KBM-7 (cell line): Measurements from ENCODE around the gene MAP2K7.

Experiments
- DNase-seq: peaks from one replicate; pipeline ENCODE4 v3.0.0-alpha.2; 2015
- in situ Hi-C: fragments of 300-500 bp; cut with MboI; formaldehyde crosslinking; loops from 2 replicates; pipeline ENCODE4 v1.14.3; 2020; ENCODE audit warnings: low sequenced_read_pairs, low pct_unique_long_range_greater_than_20kb, mixed read lengths

Gene MAP2K7

GRCh38 chr19:7902796-7903243 lies 857 bp upstream of the MAP2K7 start:
- DNase-seq = no peak
- in situ Hi-C loops = no loop called here

GRCh38 chr19:7904074-7905020 lies 670 bp downstream of the MAP2K7 start:
- in situ Hi-C loops = no loop called here
- DNase-seq = no peak

DNA sequence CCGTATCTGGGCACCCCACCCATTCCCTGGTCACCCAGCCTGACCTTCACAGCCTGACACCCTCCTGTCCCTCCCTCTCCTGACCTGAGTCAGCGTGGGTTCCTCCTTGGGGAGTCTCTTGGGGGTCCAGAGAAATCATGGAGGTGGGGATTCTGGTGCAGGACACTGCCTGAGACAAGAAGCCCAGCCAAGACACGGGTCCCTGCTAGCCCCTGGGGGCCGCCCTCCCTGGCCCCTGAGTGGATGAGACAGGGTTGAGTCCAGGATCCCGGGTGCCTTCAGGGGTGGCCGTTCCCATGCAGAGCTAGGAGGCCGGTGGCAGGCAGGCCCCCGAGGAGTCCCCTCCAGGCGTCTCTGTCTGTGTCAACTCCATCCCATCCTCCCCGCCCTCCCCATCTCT lies 1.6 kb downstream of the MAP2K7 start:
- in situ Hi-C loops = no loop called here
- DNase-seq = no peak

- in situ Hi-C loops = no loop called here
- no peak for DNase-seq
These were observed 2.2 kb downstream of the MAP2K7 start for GRCh38 chr19:7905859-7906258.

GRCh38 chr19:7907122-7907521 lies 3.4 kb downstream of the MAP2K7 start:
- in situ Hi-C loops = no loop called here
- no peak for DNase-seq

DNA sequence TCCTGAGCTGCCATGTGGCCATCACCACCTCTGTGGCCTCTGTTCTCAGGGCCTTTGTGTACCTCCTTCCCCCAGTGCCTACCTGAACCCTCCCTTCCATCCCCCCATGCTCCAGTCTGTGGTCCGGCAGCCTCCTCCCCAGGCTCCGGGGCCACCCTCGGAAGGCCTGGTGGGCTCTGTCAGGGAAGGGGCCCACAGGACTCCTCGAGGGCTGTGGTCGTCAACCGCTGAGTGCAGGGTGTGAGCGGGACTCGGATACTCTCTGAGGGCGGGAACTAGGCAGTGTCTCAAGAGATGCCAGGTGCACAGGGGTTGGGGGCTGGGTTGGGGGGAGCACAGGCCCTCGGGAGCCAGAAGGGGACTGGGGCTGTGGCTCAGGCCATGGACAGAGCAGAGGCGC lies 3.9 kb downstream of the MAP2K7 start:
- in situ Hi-C loops = no loop called here
- DNase-seq = no peak

GRCh38 chr19:7908078-7908699 lies 4.5 kb downstream of the MAP2K7 start:
- no peak for DNase-seq

DNA sequence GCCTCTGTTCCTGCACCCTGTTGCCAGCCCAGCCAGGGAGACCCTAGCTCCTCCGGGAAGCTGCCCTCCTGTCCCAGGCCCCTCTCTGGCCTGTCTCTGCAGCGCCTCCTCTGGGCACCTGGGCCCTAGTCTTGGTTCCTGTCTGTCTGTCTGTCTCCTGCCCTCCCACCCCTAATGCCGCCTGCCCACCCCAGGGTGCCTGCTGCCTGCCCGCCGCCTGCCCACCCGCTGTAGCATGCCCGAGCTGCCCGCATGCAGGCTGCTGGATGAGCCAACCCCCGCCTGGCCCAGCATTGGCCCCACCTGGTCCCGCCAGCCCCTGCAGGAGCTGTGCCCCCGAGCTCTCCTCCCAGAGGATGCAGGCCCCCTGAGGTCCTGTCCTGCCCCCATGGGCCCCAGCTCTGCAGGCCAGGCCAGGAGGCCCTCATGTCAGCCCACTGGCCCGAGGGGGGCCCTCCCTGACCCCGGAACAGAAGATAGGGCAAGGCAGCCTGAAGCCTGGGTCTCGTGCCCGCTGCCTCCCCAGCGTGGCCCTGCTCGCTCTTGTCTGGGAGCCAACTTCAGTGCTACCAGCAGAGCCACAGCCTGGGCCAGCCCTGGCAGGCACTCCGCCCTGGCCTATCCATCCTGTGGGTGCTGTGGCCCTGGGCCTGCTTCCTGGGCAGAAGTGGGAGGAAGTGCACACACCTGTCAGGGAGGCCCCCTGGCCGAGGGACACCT lies 5.2 kb downstream of the MAP2K7 start:
- no peak for DNase-seq
- in situ Hi-C loops = no loop called here

More at GRCh38 chr19:7908078-7908699, 4.5 kb downstream of the MAP2K7 start:
- in situ Hi-C loops = no loop called here

DNA sequence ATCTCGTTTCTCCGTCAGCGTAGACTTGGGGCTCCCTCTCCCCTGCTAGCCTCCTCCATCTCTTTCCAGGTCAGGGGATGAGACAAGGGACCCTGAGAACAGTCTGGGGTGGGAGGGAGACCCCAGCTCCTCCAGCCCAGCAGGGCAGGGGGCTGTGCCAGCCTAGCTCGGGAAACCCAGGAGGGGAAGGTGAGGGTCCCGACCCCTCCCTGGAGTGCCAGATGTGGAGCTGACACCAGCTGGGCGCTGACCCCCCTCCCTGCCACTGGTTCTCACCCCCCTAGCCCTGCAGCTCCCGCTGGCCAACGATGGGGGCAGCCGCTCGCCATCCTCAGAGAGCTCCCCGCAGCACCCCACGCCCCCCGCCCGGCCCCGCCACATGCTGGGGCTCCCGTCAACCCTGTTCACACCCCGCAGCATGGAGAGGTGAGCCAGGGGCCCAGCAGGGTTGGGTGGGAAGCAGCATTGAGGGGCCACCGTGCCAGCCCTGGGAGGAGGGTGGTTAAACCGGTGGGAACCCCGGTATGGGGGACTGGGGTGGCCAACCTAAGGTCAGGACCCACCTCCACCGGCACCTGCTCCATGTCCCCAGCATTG lies 5.9 kb downstream of the MAP2K7 start:
- in situ Hi-C loops = no loop called here
- DNase-seq = no peak

DNA sequence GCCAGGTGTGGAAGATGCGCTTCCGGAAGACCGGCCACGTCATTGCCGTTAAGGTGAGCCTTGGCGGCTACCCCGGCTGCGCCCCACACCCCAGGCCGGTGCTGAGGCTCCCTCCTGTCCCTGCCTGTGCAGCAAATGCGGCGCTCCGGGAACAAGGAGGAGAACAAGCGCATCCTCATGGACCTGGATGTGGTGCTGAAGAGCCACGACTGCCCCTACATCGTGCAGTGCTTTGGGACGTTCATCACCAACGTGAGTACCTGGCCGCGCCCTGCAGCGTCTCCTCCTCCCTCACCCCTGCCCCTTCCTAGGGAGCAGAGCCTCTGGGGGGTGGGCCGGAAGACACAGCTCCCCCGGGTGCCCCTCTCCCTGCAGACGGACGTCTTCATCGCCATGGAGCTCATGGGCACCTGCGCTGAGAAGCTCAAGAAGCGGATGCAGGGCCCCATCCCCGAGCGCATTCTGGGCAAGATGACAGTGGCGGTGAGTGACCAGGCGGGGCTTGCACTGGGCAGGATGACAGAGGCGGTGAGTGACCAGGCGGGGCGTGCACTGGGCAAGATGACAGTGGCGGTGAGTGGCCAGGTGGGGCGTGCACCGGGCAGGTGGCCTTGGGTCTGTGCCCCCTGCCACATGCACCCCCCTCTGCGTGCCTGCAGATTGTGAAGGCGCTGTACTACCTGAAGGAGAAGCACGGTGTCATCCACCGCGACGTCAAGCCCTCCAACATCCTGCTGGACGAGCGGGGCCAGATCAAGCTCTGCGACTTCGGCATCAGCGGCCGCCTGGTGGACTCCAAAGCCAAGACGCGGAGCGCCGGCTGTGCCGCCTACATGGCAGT lies 6.9 kb downstream of the MAP2K7 start:
- DNase-seq = no peak
- in situ Hi-C loops = no loop called here

DNA sequence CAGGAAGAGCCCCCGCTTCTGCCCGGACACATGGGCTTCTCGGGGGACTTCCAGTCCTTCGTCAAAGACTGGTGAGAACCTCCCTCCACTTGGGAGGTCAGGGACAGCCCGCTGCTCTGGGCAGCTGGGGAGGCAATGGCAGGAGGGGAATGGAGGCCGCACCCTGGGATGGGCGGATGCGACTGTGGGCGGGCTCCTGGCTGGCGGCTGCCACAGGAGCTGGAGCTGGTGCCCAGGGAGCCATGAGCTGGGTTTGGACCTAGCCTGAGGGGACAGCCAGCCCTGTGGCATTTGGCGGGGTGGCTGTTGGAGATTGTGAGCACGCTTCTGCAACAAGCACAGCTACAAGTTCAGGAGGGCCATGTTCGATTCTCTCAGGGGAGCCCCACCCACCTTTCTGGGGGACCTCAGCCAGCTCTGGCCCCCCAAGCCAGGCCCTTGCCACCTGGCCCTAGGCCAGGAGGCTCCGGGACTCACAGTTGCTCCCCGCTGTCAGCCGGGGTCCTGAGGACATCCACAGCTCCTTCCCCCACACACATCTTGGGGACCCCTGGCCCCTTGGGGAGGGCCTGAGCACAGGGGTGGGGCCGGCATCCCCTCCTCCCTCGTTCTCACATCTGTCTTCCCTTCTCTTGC lies 7.9 kb downstream of the MAP2K7 start:
- in situ Hi-C loops = no loop called here
- no peak for DNase-seq

DNA sequence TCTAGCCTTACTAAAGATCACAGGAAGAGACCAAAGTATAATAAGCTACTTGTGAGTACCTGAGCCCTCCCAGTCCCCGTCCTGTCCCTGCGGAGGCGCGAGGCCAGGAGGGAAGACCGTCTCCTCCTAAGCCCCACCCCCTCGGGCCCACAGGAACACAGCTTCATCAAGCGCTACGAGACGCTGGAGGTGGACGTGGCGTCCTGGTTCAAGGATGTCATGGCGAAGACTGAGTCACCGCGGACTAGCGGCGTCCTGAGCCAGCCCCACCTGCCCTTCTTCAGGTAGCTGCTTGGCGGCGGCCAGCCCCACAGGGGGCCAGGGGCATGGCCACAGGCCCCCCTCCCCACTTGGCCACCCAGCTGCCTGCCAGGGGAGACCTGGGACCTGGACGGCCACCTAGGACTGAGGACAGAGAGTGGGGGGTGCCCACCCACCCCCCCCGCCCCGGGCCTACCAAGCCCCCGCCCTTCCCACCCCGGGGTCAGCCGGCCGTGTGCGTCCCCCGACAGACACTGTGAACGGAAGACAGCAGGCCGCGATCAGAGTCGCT lies 8.5 kb downstream of the MAP2K7 start:
- in situ Hi-C loops = no loop called here
- DNase-seq = no peak

DNA sequence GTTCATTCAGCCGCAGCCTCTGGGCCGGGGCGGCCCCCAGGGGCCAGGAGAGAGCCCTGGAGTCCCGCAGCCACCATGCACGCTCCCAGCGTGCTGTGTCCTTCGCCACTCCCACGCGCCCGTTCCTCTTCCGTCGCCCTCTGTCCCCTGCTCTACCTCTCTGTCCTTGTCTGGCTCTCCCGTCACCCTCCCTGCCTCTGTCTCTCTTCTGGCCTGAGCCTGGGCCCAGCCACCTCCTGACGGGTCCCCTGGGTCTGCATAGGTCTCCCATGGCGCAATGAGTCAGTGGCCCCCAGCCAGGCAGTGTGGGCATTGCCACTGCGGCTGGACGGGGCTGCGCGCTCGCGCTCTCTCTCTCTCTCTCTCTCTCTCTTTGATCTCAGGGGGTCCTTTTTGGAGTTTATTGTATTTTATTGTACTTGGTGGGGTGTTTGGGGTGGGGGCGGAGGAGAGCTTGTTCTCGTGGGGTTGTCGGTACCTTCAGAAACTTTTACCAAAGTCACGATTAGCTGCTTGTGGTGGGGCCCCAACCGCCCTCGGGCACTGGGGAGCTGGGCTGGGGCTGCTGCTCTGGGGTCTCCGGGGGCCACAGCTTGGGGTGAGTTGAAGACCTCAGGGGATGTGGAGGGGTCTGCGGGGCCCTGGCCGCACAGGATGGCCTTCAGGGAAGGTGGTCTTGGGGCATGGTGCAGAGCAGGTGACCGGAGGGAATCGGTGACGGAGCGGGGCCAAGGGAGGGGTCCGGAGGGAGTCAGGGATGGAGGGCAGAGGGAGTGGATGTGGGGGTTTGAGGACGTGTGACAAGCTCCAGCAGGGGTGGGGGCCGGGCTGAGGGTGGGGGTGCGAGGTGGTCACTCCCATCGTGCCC lies 9.3 kb downstream of the MAP2K7 start:
- DNase-seq = no peak

GRCh38 chr19:7913652-7914051 lies 10.0 kb downstream of the MAP2K7 start:
- in situ Hi-C loops = no loop called here

More for the DNA sequence above, 9.3 kb downstream of the MAP2K7 start:
- in situ Hi-C loops = no loop called here

DNA sequence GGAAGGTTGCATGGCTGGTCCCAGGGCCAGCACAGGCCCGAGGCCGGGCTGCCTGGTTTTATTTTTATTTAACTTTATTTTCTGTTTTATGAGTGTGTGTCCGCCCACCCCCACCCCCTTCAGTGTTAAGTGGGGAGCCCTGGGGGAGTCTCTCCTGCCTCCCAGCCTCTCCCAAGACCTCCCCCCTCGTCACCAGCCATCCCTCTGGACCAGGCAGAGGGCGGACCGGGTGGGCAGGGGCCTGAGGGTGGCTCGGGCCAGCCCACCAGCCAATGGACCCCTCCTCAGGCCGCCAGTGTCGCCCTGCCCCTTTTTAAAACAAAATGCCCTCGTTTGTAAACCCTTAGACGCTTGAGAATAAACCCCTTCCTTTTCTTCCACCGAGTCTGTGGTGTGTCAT lies 10.4 kb downstream of the MAP2K7 start:
- in situ Hi-C loops = no loop called here
- no peak for DNase-seq

More at GRCh38 chr19:7913652-7914051, 10.0 kb downstream of the MAP2K7 start:
- no peak for DNase-seq

GRCh38 chr19:7914598-7915045 lies 10.9 kb downstream of the MAP2K7 start, which contains the start of gene TGFBR3L:
TGFBR3L (plus strand) TSS chr19:7914830.
- in situ Hi-C loops = no loop called here
- DNase-seq = no peak
